ENCODE measurements around the gene PGD.

GRCh38 chr1:10415211-10415930 lies 16.5 kb downstream of the PGD start:
- TF ChIP-seq ZNF70 (CRISPR knock-in tag; IDR thresholded peaks at IDR 0.05) (no peak), PATZ1 (CRISPR knock-in tag; IDR thresholded peaks at IDR 0.05; ENCODE audit: borderline replicate concordance) (no peak)
